Stimulated activated naive CD4-positive, alpha-beta T cell treated with Interleukin-2 at 50 U/mL for 16 hours (primary cell): ENCODE measurements around the gene PMPCA.

Experiments
- DNase-seq: peaks from one replicate; lab custom pipeline; 2025; lab: John Stamatoyannopoulos, UW

PMPCA gene

DNA sequence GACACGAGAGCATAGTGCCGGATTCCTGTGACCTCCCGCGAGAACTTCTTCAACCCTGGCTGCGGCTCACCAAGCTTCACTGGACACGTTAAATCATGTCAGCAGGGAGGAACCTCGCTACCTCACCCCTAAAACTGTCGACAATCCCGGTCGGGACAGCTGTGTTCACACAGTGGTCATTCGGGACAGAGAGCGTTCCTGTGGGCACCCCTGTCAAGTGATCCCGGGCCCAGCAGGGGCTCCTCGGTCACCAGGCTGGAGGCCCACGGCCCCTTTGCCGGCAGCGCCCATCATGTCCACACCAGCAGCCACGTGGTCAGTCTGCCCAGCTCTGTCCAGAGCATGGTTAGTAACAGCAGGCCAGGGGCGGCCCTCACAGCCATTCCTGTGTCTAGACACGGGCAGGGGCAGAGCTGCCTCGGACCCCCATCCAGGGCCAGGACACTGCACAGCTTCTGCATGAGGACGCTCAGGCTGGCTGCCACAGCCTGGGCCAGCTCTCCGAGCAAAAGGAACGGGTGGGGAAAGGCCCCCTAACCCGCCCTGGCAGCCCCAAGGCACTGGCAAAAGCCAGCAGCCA, 25.7 kb downstream of the PMPCA start:
- no peak for DNase-seq

GRCh38 chr9:136437430-136437829, 27.0 kb downstream of the PMPCA start:
- DNase-seq = no peak

- DNase-seq = no peak
Observed at GRCh38 chr9:136437839-136438547, 27.5 kb downstream of the PMPCA start.

DNA sequence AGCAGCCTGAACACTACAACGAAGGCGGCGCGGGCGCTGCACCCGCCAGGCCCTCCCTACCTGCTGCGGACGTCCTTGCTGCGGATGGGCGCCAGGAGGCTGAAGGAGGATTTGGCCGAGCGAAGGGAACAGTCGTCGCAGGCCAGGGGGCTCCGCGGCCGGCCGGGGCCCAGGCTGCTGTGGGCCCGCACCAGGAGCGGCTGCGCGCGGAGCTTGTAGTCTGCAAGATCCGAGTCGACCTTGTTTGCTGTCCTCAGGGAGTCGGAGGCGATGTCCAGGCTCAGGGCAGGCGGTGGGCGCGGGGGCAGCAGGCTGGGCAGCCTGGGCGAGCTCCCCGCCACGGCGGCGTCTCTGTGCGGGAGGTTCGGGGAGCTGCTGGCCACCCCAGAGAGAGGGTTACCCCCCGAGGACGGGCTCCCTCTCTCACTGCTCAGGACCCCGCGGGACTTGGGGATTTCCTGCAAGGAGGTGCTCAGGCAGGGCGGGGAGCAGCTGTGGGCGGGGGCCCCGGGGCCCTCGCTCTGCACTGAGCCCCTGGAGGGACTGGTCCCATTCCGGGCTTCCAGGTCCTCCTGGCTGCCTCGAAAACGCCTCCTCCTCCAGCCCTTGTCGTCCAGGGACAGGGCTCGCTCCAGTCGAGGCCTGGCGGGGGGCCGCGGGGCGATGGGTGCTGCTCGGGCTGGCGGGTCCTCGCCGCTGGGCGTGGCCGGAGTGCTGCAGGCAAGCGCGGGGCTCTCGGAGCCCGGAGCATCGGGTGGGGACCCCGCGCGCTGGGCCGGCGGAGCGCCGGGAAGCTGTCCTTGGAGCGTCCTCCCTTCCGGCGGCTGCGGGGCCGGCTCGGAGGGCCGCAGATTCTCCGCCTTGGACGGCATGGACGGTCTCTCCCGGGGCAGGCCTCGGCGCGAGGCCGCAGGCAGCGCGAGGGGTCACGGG, 28.4 kb downstream of the PMPCA start:
- peak; percentile 56 for DNase-seq

DNA sequence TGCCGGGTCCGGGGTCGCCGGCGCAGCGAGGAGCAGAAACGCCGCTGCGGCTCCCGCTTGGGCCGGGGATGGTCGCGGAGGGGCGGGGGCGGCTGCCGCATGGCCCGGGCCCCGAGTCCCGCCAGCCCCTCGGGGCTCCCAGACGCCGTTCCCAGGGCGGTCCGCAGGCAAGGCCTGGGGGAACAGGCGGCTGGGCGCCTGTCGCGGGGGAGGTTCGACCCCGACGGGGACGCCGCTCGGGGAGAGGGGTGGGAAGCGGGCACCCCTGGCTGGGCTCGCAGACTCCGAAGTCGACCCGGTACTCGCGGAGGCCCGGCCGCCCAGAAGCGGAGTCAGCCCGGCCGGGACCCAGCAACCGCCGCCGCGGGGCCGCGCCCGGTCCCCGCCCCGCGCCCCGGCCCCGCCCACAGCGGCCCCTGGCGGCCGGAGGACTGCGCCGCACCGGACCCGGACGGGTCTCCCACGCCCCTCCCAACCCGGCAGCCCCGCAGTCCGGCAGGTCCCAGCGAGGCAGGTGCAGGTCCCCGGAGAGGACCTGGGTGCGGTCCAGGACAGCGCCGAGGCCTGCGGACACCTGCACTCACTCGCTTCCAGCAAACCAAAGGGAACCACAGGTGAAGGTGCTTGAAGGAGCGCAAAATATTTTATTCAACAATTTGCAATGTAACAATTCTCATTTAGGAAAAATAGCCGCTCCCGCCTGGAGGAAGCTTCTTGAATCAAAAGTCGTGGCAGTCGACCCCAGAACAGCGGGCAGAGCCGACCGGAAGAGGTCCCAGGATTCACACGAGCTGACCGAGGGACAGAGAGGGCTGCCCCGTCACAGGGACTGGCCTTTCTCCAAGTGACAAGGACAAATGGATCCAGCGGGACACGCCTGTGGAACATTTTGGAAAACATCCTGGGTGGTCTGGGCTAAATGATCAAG, 29.3 kb downstream of the PMPCA start, which contains the start of gene INPP5E:
TSS of gene INPP5E (minus strand) at position 365 of the 928 bp plus-strand sequence. CDS start 426 bp downstream, outside the sequence.
- DNase-seq = peak; percentile 68

DNA sequence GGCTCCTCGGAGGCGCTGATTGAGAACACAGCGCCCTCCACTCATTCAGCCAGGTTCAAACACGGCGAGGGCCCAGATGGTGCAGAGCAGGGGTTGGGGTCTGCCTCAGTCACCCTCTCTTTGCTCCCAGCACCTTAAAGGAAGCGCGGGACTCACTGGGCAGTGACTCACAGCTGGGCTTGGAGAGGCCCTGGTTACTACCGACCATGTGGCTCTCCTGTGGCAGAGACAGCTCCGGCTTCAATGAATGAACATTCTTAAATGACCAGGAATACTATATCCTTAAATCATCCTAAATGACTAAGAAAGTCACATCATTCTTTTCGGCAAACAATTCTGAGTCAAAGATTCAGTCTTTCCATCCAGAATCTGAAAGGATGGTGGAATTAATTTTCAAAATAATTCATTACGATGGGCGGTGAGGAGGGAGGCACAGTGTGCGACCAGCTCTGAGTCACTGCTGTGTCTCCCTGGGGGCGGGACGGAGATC, 30.8 kb downstream of the PMPCA start:
- DNase-seq = no peak

DNA sequence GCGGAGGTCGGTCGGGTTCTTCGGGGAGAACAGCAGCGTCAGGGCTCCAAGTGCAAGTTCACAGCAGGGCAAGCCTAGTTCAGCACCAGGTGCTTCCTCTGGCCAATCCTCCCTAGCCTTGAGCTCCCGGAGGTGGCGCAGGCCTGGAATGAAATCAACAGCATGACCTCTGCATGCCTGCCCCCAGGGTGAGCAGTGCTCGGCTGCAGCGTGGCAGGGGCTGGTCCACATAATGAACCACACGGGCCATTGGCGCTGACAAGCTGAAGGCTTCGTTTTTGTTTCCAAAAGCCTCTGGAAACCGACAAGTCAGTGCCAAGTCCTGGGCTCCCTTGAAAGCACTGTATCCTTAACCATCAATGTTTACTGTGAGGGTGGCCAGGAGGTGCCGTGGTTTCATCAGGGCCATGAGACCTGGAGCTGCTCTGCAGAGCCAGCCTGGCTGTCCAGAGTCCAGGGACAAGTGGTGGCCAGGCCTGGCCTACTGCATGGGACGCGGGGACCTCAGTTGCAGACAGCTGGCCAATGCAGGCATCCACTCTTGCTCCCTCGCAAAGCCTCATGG, 31.3 kb downstream of the PMPCA start:
- DNase-seq = no peak

GRCh38 chr9:136442265-136442664, 31.8 kb downstream of the PMPCA start:
- no peak for DNase-seq

DNA sequence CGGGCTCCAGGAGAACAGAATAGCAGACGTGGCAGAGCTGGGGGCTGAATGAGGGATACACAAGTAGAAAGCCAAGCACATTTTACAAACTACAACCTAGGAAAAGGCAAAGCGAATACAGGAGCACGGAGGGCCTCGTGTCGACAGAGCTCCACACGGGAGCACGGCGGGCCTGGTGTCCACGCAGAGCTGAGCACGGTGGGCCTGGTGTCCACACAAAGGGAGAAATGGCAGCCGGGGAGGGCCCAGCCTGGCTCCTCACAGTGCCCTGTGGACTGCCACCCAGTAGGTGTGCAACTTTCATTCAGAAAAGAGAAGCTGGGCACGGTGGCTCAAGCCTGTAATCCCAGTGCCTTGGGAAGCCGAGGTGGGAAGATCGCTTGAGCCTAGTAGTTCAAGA, 32.6 kb downstream of the PMPCA start:
- DNase-seq = no peak

- DNase-seq = no peak
Observed at GRCh38 chr9:136443687-136444086, 33.2 kb downstream of the PMPCA start.

- DNase-seq = no peak
Observed at GRCh38 chr9:136444102-136444501, 33.6 kb downstream of the PMPCA start.

DNA sequence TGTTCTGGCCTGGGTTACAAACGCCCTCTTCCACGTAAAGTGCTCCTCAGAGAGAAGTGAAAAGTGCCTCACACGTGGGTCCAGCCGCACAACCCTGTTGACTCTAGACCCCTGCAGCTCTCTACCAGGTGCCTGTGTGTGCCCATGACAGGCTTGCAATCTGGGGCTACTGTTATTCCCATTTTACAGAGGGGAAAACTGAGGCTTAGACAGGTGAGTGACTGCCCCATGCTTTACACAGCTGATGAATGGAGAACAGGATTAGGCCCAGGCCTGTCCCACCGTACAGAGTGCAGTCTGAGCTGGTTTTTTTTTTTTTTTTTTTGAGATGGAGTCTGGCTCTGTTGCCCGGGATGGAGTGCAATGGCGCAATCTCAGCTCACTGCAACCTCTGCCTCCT, 35.3 kb downstream of the PMPCA start:
- no peak for DNase-seq

GRCh38 chr9:136447173-136447778, 36.8 kb downstream of the PMPCA start:
- DNase-seq = no peak

- no peak for DNase-seq
Observed at GRCh38 chr9:136448655-136449054, 38.2 kb downstream of the PMPCA start.

GRCh38 chr9:136451221-136451877, 40.9 kb downstream of the PMPCA start:
- no peak for DNase-seq

GRCh38 chr9:136453326-136453725, 42.9 kb downstream of the PMPCA start:
- DNase-seq = no peak

- no peak for DNase-seq
Observed at GRCh38 chr9:136454026-136454796, 43.8 kb downstream of the PMPCA start.

- DNase-seq = no peak
Observed at GRCh38 chr9:136455043-136456002, 44.9 kb downstream of the PMPCA start.
